Measurements from ENCODE around the gene TST.

Gene TST

GRCh38 chr22:36979016-36979910, 40.0 kb downstream of the TST start:
- H3K79me2 ChIP-seq (ENCODE audit: low read length), result no peaks in the 10 kb centered on the region
- H3K27me3 ChIP-seq (ENCODE audit: low read depth, low read length), result peaks cover 9% of the 10 kb centered on the region
- H4K20me1 ChIP-seq (ENCODE audit: insufficient read depth, low read length), result no peaks in the 10 kb centered on the region
- no peaks in the 10 kb centered on the region for H3K36me3 ChIP-seq (replicated peaks; ENCODE audit: low read depth, low read length)
- H3K9me3 ChIP-seq (ENCODE audit: insufficient read depth, low read length), result no peaks in the 10 kb centered on the region
- H3K4me3 ChIP-seq (ENCODE audit: low read length), result no peak overlapping the region
- H3K9ac ChIP-seq (ENCODE audit: low read length), result no peak overlapping the region
- peaks cover 11% of the 10 kb centered on the region; the same call in 1 of the 2 replicates for H3K4me1 ChIP-seq (ENCODE audit: low read length)
- H3K4me2 ChIP-seq (ENCODE audit: low read length), result no peak overlapping the region
- no peak overlapping the region for H3K27ac ChIP-seq (ENCODE audit: low read length)
- H2AFZ ChIP-seq (ENCODE audit: low read depth, low read length), result no peak overlapping the region
- TF ChIP-seq EZH2phosphoT487 (IDR thresholded peaks at IDR 0.05; ENCODE audit: low read depth), result no peak
- no peak for TF ChIP-seq CTCF (IDR thresholded peaks at IDR 0.05; ENCODE audit: low read depth, low read length)

- no peak overlapping the region for H3K27ac ChIP-seq (ENCODE audit: low read length)
- peak overlapping the region; percentile 80 for H2AFZ ChIP-seq (ENCODE audit: low read depth, low read length)
Observed at GRCh38 chr22:36977947-36978660, 41.1 kb downstream of the TST start.

DNA sequence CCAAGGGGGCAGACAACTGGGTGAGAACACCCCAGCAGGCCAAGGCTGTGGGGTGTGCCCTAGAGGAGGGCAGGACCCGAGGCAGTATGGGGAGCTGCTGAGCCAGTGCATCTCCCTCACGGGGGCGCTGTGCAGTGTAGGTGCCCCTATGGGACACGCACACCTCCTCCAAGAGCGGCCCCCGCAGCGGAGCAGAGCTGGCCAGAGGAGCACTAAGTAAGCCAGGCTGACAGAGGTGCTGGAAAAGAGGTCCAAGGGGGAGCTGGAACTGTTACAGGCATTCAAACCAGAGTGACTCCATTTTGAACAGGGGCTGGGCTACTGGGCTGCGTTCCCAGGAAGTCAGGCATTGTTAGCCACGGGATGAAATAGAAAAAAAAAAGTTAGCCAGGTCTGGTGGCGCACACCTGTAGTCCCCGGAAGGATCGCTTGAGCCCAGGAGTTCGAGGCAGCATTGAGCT, 41.8 kb downstream of the TST start:
- H3K4me2 ChIP-seq (ENCODE audit: low read length), result peak overlapping the region; percentile 90
- H3K27ac ChIP-seq (ENCODE audit: low read length), result no peak overlapping the region
- peak overlapping the region; percentile 80 for H2AFZ ChIP-seq (ENCODE audit: low read depth, low read length)
- peak overlapping the region; percentile 79 for H3K4me3 ChIP-seq (ENCODE audit: low read length)
- peak; percentile 89 for TF ChIP-seq CTCF (IDR thresholded peaks at IDR 0.05; ENCODE audit: low read depth, low read length)
- no peak for TF ChIP-seq EZH2phosphoT487 (IDR thresholded peaks at IDR 0.05; ENCODE audit: low read depth)
- no peaks in the 10 kb centered on the region for H4K20me1 ChIP-seq (ENCODE audit: insufficient read depth, low read length)
- no peaks in the 10 kb centered on the region for H3K27me3 ChIP-seq (ENCODE audit: low read depth, low read length)
- H3K4me1 ChIP-seq (ENCODE audit: low read length), result peaks cover 11% of the 10 kb centered on the region; the same call in 1 of the 2 replicates
- no peaks in the 10 kb centered on the region for H3K79me2 ChIP-seq (ENCODE audit: low read length)
- no peaks in the 10 kb centered on the region for H3K36me3 ChIP-seq (replicated peaks; ENCODE audit: low read depth, low read length)
- H3K9ac ChIP-seq (ENCODE audit: low read length), result peak overlapping the region; percentile 73
- H3K9me3 ChIP-seq (ENCODE audit: insufficient read depth, low read length), result no peaks in the 10 kb centered on the region

More at GRCh38 chr22:36977947-36978660, 41.1 kb downstream of the TST start:
- H3K4me2 ChIP-seq (ENCODE audit: low read length), result peak overlapping the region; percentile 90
- peak overlapping the region; percentile 73 for H3K9ac ChIP-seq (ENCODE audit: low read length)
- TF ChIP-seq EZH2phosphoT487 (IDR thresholded peaks at IDR 0.05; ENCODE audit: low read depth) (no peak), CTCF (IDR thresholded peaks at IDR 0.05; ENCODE audit: low read depth, low read length) (peak; percentile 97)
- peaks cover 11% of the 10 kb centered on the region; the same call in 1 of the 2 replicates for H3K4me1 ChIP-seq (ENCODE audit: low read length)
- peak overlapping the region; percentile 79 for H3K4me3 ChIP-seq (ENCODE audit: low read length)
- no peaks in the 10 kb centered on the region for H3K36me3 ChIP-seq (replicated peaks; ENCODE audit: low read depth, low read length)
- H3K9me3 ChIP-seq (ENCODE audit: insufficient read depth, low read length), result no peaks in the 10 kb centered on the region
- H3K27me3 ChIP-seq (ENCODE audit: low read depth, low read length), result 0 out of 2 replicates have a peak, but pooled peaks cover 4% of the 10 kb centered on the region
- no peaks in the 10 kb centered on the region for H4K20me1 ChIP-seq (ENCODE audit: insufficient read depth, low read length)
- no peaks in the 10 kb centered on the region for H3K79me2 ChIP-seq (ENCODE audit: low read length)

- peak overlapping the region; percentile 80; the same call in 1 of the 2 replicates for H2AFZ ChIP-seq (ENCODE audit: low read depth, low read length)
- H3K4me3 ChIP-seq (ENCODE audit: low read length), result no peak overlapping the region
- H3K36me3 ChIP-seq (replicated peaks; ENCODE audit: low read depth, low read length), result no peaks in the 10 kb centered on the region
- H3K9me3 ChIP-seq (ENCODE audit: insufficient read depth, low read length), result no peaks in the 10 kb centered on the region
- H4K20me1 ChIP-seq (ENCODE audit: insufficient read depth, low read length), result no peaks in the 10 kb centered on the region
- TF ChIP-seq CTCF (IDR thresholded peaks at IDR 0.05; ENCODE audit: low read depth, low read length) (no peak), EZH2phosphoT487 (IDR thresholded peaks at IDR 0.05; ENCODE audit: low read depth) (no peak)
- H3K4me2 ChIP-seq (ENCODE audit: low read length), result no peak overlapping the region; the same call in 1 of the 2 replicates
- H3K27me3 ChIP-seq (ENCODE audit: low read depth, low read length), result no peaks in the 10 kb centered on the region
- no peak overlapping the region for H3K9ac ChIP-seq (ENCODE audit: low read length)
- H3K79me2 ChIP-seq (ENCODE audit: low read length), result no peaks in the 10 kb centered on the region
- H3K27ac ChIP-seq (ENCODE audit: low read length), result no peak overlapping the region
- H3K4me1 ChIP-seq (ENCODE audit: low read length), result peaks cover 11% of the 10 kb centered on the region; the same call in 1 of the 2 replicates
Observed at GRCh38 chr22:36976606-36977005, 42.6 kb downstream of the TST start.

Measured in OCI-LY3 (cell line).